RPMI8226 (cell line): ENCODE data around the gene BBS12.

ENCODE experiments used
- DNase-seq: peaks from one replicate; pipeline ENCODE4 v3.0.0-alpha.2; 2015

Gene BBS12

DNA sequence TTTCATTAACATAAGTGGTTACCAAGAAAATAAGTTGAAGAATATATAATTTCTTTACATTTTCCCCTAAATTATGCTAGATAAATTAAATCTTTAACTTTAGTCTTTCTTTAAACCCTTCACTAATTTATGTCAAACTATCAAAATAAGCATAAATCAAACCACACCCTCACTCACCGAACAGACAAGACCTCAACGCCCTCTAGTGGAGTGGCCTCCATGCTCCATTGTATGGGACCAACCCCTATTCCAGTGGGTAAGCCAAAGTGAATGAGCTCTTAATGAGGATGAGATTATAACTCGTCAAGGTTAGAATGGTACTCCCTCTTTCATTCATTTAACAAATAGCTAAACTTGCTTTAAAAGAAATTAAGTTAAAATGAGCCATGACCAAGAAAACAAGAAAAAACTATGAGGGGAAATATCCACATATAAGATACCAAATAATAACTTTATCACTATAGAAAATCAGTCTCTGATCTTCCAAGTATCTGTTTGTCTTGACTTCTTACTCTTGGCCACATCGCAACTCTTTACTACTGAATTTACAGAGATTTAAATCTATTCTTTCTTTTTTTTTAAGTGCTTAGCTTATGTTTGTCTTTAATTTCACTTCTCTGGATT is 15.6 kb upstream of the BBS12 start:
- peak; percentile 59 for DNase-seq

DNA sequence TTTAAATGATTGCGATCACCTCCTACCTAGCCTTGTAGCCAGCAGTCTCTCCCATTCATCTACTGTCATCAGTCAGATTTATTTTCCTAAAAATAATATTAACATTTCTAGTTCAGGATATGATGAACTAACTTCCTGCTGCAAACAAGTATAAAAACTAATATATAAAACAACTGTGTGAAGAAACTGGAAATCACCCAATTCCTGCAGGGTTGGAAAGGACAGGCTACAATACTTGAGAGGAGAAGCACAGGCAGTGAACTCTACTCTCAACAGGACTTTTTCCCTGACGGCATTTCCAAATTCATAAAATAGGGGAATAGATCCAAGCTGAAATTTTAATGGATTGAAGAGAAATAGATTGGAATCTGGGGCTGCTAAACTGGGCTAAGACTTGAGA is 14.2 kb upstream of the BBS12 start:
- DNase-seq: no peak

DNA sequence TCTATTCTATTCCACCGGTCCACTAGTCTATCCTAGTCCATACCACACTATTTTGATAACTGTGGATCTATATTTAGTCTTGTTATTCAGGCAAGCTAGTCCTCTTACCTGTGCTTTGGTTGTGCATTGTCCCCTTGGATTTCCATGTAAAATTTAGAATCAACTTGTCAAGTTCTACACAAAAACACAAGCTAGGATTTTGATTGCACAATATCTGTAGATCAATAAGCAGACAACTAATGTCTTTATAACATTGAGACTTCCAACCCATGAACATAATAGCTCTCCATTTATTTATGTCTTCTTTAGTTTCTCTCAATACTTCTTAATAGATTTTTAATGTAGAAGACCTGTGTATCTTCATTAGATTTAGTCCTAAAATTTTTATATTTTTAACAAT is 10.2 kb upstream of the BBS12 start:
- no peak for DNase-seq

DNA sequence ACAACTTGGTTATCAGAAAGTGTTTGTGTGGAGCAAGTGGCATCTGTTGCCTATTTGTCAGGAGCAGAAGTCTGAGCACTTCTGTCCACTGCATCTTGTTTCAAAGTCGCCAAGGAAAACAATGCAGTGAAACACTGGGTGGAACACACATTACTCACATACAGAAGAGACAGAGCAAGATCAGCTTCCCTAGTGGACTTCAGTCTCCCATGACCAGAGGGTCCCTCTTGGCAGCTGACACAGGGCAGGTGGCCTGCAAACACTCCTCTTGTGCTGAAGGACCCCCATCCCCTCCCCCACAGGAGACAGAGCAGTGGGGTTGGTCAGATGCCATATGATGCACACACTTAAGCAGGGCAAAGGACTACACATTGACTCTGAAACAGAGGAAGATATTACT is 3.6 kb upstream of the BBS12 start:
- no peak for DNase-seq

DNA sequence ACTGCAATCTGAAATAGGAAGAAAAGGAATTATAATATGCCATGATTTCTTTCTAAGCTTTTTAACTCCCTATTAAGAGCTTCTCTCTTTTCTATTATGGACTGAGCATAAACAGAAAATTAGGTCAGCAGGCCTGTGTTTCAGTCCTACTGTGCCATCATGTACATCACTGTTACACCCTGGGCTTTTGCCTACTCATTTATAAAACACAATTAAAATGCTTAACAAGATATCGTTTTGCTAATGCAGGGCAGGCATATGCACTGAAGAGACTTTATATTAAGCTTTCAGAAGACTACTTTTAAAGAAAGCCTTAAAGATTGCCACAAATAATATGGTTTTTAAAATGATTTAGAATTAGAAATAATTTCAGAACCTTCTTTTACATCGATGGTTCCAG is 828 bp upstream of the BBS12 start:
- no peak for DNase-seq

DNA sequence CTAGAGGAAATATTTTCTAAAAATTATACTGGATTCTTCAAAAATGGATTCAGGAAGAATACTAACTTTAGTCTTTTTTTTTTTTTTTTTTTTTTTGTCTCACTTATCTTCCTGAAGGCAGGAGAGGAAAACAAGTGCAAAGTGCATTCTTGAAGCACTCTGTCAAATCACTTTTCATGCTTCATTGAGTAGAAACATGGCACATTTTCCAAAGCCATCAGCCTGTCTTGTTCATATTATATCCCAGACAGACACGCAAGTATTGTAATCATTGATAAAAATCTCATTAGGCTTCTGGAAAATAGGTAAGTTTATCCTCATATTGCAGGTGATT is 1.2 kb downstream of the BBS12 start:
- no peak for DNase-seq

DNA sequence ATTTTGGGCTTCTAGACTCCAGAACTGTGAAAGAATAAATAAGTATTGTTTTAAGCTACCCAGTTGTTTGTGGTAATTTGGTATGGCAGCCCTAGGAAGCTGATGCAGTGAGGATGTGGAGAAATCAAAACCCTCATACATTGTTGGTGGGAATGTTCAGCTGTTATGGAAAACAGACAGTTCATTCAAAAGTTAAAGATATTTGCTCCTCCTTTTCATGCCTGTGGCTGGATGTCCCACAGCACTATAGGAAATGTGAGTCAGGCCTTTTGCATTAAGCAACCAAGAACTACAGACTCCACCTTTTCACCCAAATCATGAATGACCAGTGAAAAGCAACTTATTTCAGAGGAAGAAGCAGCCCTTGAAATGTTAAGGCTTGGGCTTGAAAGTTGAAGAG is 6.7 kb downstream of the BBS12 start:
- DNase-seq: no peak

DNA sequence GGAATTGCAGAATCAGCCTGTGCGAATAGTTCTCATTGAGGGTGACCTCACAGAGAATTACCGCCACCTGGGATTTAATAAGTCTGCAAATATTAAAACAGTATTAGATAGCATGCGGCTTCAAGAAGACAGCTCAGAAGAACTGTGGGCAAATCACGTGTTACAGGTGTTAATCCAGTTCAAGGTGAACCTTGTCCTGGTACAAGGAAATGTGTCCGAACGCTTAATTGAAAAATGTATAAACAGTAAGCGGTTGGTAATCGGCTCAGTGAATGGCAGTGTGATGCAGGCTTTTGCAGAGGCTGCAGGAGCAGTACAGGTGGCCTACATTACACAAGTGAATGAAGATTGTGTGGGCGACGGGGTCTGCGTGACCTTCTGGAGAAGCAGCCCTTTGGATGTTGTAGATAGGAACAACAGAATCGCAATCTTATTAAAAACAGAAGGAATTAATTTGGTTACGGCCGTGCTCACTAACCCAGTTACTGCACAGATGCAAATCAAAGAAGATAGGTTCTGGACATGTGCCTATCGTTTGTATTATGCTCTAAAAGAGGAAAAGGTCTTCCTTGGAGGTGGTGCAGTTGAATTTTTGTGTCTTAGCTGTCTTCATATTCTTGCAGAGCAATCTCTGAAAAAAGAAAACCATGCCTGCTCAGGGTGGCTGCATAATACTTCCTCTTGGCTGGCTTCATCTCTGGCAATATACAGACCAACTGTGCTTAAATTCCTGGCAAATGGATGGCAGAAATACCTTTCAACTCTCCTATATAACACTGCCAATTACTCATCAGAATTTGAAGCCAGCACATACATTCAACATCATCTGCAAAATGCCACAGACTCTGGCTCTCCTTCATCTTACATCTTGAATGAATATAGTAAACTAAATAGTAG is 10.7 kb downstream of the BBS12 start:
- no peak for DNase-seq

DNA sequence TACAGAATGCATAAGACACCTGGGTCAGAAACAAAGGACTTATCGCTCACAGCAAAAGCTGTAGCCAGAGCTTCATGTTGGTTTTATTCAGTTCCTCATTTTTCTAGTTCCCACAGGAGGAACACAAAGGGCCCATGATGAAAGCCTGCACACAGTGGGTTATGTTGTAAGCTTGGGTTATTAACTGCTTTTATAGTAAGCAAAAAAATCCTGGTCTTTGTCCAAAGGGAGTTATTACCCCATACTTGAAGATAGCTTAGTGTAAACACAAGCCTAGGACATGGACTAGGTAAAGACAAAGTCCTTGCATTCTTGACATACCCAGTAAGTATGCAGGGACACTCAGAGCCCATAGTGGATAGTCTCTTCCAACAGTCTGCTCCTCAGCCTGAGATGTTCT is 11.7 kb downstream of the BBS12 start:
- no peak for DNase-seq

DNA sequence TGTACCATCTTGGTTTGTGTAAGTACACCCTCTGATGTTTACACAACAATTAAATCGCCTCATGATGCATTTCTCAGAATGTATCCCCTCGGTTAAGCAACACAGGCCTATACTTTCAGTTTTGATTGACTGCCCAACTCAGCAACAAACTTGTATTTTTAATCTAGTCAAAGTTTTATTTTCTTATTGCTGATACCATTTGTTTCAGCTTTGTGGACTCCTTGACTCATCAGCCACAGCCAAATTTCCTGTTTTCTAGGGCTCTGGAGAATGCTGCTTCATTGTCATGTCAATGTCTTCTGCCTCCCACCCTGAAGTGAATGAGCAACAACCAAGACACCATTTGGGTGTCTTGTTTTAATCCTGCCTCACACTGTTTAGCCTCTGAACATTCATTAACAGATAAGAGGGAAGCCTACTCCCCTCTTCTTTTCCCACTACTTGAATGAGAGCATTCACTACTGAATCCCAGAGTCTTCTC is 14.0 kb downstream of the BBS12 start:
- no peak for DNase-seq

DNA sequence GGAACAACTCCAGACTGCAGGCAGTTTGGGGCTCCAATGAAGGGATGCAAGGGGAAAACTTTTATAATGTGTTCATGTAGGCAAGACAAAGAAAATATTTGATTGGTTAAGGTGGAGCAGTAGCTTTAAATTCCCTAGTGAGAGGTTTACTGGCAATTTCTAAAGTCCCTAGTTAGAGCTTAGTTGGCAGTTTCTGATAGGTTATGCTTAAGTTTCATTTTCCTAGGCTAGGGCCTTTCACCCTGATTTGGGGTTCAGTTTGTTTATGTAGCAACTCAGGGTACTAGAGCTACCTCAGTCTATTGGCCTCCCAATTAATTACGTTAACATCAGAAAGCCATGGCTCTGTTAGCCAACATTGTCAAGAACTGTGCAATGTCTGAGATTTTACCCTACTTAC is 14.6 kb downstream of the BBS12 start:
- no peak for DNase-seq

DNA sequence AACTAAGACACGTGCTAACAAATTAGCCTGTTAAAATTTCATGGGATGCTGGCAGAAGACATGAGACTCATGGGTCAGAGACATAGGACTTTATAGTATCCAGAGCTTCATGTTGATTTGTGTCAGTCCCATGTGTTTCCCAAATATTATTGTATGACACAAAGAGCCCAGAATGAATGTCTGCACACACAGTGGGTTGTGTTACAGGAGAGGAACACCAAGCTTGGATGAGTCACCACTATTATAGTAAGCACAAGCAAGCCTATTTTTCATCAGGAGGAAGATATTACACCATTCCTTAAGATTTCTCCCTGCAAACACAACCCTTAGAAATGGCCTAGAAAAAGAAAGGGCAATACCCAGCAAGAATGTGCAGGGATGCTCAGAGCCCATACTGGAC is 15.4 kb downstream of the BBS12 start:
- no peak for DNase-seq

DNA sequence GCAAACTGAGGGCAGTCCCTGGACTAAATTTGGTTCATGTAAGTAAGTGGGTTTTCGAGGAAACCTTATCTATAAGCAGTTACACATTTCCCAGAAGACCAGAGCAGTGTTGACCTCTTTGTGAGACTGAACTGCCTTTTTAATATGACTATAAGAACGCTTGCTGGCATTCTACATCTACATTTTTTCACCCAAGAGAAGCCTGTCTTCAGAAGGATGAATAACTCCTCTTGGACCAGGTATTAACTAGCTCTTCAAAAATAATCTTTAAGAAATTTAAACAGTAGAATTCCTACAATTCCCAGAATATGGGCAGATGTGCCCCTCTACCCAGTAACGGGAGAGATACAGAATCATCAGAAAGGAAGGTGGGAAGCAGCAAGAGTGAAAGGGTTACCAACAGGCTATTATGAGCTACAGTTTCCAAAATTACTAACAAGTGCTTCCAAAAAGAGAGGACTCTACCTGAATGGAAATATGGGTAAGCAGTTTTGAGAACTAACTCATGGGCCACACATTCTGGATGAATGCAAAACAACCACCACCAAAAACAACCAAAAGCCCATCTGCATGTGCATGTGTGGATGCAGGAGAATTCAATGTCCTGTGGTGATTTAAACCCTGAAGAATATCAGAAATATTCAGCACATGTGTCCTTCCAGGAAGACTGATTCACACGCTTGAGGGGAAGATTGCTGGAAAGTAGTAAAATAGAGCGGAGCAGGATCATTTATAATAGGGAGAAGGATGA is 17.4 kb downstream of the BBS12 start:
- DNase-seq: no peak

DNA sequence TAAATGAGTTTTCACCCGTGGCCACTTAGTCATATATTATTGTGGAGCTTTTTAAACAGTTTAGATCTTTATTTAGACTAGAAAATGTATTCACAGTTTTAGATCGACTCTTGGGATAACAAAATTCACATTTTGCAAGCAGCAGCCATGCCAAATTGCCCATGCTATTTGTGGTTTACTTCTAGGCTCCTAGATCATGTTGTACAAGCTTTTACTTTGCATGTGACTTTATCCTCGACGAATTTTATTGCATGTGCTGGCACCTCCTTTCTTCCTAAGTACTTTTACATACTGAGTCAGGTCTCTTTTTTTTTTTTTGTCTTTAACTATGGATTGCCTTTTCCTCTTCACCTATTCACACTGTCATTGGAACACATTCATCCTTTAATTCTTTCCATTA is 23.2 kb downstream of the BBS12 start:
- no peak for DNase-seq

DNA sequence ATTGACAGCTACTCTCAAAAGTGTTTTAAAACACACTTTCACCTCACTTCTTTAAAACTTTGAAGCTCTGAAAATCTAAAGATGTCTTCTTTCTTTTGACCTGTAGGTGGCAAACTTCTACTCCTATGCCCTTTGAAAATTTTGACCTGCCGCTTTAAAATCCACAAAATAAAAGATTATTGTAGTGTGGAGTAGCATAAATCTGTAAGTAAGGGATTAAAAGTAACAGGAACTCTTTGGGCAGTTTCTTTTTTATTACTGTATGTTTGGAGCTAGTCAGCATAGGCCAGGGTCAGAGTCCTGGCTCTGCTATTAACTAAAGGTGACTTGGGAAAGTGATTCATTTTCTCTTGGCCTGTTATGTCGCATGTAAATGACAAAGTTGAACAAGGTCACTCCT is 25.5 kb downstream of the BBS12 start:
- DNase-seq: peak; percentile 4

DNA sequence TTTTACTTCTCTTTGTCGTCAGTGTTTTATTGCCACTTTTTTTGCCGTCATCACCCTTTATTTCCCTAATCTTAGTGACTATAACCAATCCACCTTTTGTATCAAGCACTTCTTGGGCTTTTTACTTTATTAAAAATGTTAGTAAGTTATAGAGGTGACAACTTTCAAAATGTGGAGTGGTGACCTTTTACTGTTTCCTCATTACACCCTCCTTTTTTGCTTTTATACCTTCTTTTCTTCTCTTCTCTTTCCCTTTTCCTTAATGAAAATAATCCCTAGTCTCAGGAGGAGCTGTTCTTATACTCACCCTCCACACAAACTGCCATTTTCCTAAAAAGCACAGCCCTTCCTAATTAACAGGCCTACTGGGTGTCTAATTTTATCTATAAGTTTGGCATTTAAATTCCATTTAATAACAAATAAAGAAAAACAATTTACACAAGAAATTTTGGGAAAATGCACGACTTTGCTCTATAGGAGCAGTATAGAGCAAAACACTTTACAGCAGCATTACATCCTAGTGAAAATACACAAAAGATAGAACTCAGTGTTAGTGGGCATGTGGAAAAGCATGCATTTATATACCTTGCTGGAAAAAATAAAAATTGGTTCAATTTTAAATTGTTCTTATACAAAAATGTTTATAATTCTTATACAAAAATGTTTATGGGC is 27.3 kb downstream of the BBS12 start:
- no peak for DNase-seq

DNA sequence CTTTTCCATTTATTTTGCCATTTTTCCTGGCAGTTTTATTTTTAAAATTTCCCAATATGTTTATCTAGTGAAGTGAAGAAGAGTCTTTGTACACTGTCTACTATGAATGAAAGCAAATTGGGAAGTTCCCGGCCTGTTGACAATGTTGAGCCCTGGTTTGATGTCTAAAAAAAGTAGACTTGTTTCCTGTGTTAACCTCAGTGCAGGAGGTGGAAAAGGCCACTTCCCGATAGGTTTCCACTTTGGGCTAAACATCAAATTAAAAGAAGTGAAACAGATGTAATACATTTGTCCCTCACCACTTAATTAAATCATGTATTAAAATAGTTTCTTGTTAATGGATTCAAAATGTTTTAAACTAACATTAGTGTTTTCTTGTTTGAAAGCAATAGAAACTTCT is 30.0 kb downstream of the BBS12 start:
- DNase-seq: no peak

DNA sequence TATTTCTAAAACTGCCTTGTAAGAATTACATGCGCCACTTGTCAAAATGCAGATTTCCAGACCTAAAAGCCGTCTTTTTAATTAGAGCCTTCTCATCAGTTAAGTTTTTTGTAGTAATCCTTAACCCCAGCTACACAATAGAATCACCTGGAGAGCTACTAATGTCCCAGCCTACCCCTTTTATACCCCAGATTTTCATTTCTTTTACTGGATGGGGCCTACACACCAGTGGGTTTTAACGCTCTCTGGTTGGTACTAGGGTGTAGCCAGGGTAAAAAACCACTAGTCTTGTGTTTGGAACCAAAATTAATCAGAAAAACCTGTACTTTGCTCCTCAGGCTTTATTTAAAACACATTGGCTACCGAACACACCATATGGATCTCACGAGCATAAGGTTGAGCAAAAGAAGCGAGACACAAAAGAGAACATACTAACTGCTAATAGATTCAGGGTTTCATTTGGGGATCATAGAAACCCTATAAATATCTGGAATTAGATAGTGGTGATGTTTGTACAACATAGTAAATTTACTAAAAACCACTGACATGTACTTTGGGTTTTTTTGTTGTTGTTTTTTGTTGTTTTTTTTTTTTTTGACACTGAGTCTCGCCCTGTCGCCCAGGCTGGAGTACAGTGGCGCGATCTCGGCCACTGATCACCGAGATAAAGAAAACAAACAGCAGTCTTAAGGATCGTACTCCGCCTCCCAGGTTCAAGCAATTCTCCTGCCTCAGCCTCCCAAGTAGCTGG is 30.6 kb downstream of the BBS12 start:
- no peak for DNase-seq

DNA sequence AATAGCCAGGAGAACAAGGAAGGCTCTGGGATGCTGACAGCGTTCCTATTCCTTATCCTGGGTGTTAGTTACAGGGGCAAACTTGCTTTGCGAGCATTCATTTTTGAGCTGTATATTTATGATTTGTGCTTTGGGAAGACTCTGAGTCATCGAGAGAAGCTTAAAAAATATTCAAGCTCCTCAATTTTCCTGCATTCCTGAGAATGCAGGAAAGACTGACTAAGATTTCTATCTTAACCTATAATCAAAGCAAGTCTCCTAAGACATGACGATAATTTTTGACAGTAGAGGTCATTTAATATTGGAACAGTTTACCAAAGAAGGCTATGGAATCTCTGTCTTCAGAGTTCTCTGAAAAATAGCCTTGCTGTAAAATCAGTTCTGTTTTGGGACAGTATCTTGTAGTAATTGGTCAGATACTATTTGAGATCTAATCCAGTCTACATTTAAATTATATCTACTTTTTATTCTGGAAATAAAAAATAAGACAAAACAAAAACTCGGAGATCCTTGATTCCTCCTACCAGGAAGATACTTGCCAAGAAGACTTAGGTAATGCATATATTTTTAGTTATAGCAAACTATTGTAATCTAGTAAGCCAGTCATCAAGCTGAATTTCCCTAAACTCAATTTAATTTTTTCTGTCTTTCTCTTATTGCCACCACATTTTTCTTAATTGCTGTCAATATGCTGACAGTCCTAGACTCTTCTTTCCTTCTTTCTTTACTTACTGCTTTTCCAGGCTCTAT is 31.7 kb downstream of the BBS12 start:
- DNase-seq: no peak

DNA sequence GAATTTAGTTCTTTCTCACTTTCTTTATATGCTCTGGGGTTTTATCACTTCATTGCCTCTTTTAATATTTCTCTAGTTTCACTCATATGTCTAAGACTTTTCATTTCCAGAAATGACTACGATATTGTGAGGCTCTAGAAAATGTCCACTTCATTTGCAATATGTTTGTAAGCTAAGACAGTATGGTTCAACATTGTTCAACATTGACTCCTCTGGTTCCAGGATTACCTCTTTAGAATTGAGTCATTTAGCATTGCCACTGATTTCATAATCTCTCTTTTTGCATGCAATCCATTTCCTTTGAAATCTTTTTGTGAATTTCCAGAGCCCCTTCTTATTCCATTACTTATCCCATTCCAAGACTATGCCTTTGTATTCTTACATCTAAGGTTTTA is 32.3 kb downstream of the BBS12 start:
- DNase-seq: no peak

DNA sequence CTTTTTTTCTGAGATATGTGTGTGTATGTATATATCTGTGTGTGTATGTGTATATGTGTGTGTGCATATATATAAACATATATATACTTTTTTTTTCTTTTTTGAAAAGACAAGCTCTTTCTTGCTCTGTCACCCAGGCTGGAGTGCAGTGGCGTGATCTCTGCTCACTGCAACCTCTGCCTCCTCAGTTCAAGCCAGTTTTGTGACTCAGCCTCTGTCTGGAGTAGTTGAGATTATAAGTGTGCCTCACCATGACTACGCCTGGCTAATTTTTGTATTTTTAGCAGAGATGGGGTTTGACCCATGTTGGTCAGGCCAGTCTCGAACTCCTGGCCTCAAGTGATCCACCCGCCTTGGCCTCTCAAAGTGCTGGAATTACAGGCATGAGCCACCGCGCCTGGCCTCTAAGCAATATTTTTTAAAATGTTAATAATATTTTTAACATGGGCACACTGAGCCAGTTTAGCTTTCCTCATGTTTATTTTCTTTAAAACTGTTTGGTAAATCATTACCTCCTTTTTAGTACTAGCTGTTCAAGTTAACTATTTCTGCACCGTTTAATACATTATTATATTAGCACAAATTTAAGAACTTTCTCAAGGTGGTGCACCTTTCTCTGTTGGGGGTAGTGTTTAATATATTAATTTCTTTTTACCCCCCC is 33.3 kb downstream of the BBS12 start:
- no peak for DNase-seq
